Fibroblast of pulmonary artery (primary cell): Measurements from ENCODE around the gene VPS16.

Experiments used
- DNase-seq: peaks from one replicate; pipeline ENCODE4 v3.0.0-alpha.2; 2010; ENCODE audit warnings: low read depth
- H3K4me3 ChIP-seq: replicated peaks from 2 replicates; pipeline ENCODE4 v1.5.1; 2011; ENCODE audit warnings: low read depth, mild to moderate bottlenecking, control low read depth, low read length, moderate library complexity
- TF ChIP-seq, protein P1 (sequence below): IDR thresholded peaks from 2 replicates; pipeline ENCODE4 v1.5.1; 2011; ENCODE audit warnings: mild to moderate bottlenecking, control low read depth, low read length, inconsistent platforms; ENCODE audit errors: missing control alignments

Gene VPS16

DNA sequence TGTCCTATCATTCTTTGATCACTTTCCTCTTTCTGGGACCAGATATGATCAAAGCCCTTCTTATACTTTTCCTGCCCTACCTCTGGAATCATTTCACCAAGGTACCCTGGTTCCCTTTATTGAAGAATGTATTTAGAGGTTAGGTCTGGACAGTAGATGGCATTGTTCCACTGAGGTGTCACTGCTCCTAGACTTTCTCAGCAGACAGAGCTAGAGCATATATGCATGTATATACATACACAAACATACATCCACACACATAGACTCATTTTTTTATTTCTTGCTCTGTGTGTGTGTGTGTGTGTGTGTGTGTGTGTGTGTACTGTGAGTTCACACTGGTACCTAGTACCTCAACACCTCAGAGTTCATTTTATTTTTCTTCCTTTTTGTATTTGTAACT is 73.6 kb downstream of the VPS16 start:
- peak; percentile 45 for DNase-seq
- TF ChIP-seq, protein P1, sequence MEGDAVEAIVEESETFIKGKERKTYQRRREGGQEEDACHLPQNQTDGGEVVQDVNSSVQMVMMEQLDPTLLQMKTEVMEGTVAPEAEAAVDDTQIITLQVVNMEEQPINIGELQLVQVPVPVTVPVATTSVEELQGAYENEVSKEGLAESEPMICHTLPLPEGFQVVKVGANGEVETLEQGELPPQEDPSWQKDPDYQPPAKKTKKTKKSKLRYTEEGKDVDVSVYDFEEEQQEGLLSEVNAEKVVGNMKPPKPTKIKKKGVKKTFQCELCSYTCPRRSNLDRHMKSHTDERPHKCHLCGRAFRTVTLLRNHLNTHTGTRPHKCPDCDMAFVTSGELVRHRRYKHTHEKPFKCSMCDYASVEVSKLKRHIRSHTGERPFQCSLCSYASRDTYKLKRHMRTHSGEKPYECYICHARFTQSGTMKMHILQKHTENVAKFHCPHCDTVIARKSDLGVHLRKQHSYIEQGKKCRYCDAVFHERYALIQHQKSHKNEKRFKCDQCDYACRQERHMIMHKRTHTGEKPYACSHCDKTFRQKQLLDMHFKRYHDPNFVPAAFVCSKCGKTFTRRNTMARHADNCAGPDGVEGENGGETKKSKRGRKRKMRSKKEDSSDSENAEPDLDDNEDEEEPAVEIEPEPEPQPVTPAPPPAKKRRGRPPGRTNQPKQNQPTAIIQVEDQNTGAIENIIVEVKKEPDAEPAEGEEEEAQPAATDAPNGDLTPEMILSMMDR, result peak; percentile 34
- H3K4me3 ChIP-seq, result no peak overlapping the region
